Hepatic stellate cell (primary cell): ENCODE results near the gene NSFL1C.

Source experiments
- DNase-seq: peaks from one replicate; pipeline ENCODE4 v3.0.0; 2011; ENCODE audit warnings: low spot score

The NSFL1C gene

GRCh38 chr20:1484438-1485116, 17.9 kb upstream of the NSFL1C start:
- DNase-seq: no peak

GRCh38 chr20:1479831-1480595, 13.4 kb upstream of the NSFL1C start:
- no peak for DNase-seq

GRCh38 chr20:1478566-1478965, 11.9 kb upstream of the NSFL1C start:
- peak; percentile 65 for DNase-seq

GRCh38 chr20:1477896-1478490, 11.3 kb upstream of the NSFL1C start:
- no peak for DNase-seq

GRCh38 chr20:1474817-1475603, 8.4 kb upstream of the NSFL1C start:
- no peak for DNase-seq

GRCh38 chr20:1474325-1474724, 7.7 kb upstream of the NSFL1C start:
- DNase-seq: no peak

GRCh38 chr20:1473246-1474220, 6.9 kb upstream of the NSFL1C start:
- no peak for DNase-seq

- DNase-seq: no peak
Measured at GRCh38 chr20:1472556-1473245, 6.1 kb upstream of the NSFL1C start.

GRCh38 chr20:1471242-1471641, 4.6 kb upstream of the NSFL1C start:
- no peak for DNase-seq

GRCh38 chr20:1469925-1470571, 3.4 kb upstream of the NSFL1C start:
- DNase-seq: peak; percentile 84

- no peak for DNase-seq
Measured at GRCh38 chr20:1469306-1469905, 2.8 kb upstream of the NSFL1C start.

GRCh38 chr20:1468117-1468624, 1.5 kb upstream of the NSFL1C start:
- DNase-seq: no peak

- no peak for DNase-seq
Measured at GRCh38 chr20:1467355-1468116, 887 bp upstream of the NSFL1C start.

GRCh38 chr20:1467082-1467354, 369 bp upstream of the NSFL1C start:
- DNase-seq: no peak

- DNase-seq: no peak
Measured at GRCh38 chr20:1465470-1466210, 1.0 kb downstream of the NSFL1C start.

- no peak for DNase-seq
Measured at GRCh38 chr20:1463971-1464570, 2.6 kb downstream of the NSFL1C start.

- no peak for DNase-seq
Measured at GRCh38 chr20:1462834-1463233, 3.8 kb downstream of the NSFL1C start.

- DNase-seq: no peak
Measured at GRCh38 chr20:1462001-1462400, 4.6 kb downstream of the NSFL1C start.
